PC-3 (cell line): ENCODE results near the gene ISCU. TPM values are rescaled to one million over a fixed set of nuclear protein-coding genes. Genes with fewer than 3 reads are reported as not detected.

Experiments
- ATAC-seq: fragments of 200-7000 bp; cut with Tn5 transposase; 2 replicates; pipeline ENCODE4 v1.9.1; 2020; ENCODE audit warnings: mild to moderate bottlenecking, moderate library complexity
- BruUV-seq: library from RNA; stranded (reverse); fragments of 400-500 nt; replicated peaks from 2 replicates; lab custom pipeline; 2021; lab: Mats Ljungman, UMichigan
- CTCF ChIA-PET: fragments of 300-600 bp; sonication (Branson Sonifier 250); formaldehyde crosslinking; loops from one replicate; lab custom pipeline; 2022; ENCODE audit warnings: antibody characterized with exemption; lab: Charles Lee
- POLR2A ChIA-PET: fragments of 300-600 bp; sonication (Branson Sonifier 250); formaldehyde crosslinking; loops from one replicate; lab custom pipeline; 2022; ENCODE audit warnings: antibody characterized with exemption; ENCODE audit not compliant: unreplicated experiment; lab: Charles Lee
- DNase-seq: peaks from one replicate; pipeline ENCODE4 v3.0.0-alpha.2; 2015
- H2AFZ ChIP-seq: fragments of 300-600 bp; sonication (generic); 2 replicates; pipeline ENCODE4 v1.6.0; 2016; ENCODE audit warnings: antibody characterized with exemption, low read length
- H3F3A ChIP-seq: fragments of 300-600 bp; sonication (generic); one replicate; pipeline ENCODE4 v1.6.0; 2017; ENCODE audit warnings: antibody characterized with exemption, low read length, control low read depth, mild to moderate bottlenecking; ENCODE audit not compliant: unreplicated experiment
- H3K27ac ChIP-seq: fragments of 300-600 bp; sonication (generic); 2 replicates; pipeline ENCODE4 v1.5.1; 2016; ENCODE audit warnings: mild to moderate bottlenecking, low read length
- H3K27me3 ChIP-seq: fragments of 300-600 bp; sonication (generic); 2 replicates; pipeline ENCODE4 v1.6.1; 2016; ENCODE audit warnings: low read length, mixed read lengths
- H3K36me3 ChIP-seq: fragments of 300-600 bp; sonication (generic); 2 replicates; pipeline ENCODE4 v1.6.1; 2016; ENCODE audit warnings: low read depth, mixed run types, low read length, mixed read lengths
- H3K4me1 ChIP-seq: fragments of 300-600 bp; sonication (generic); 2 replicates; pipeline ENCODE4 v1.5.1; 2016; ENCODE audit warnings: low read length; ENCODE audit not compliant: insufficient read depth
- H3K4me2 ChIP-seq: fragments of 300-600 bp; sonication (generic); 2 replicates; pipeline ENCODE4 v1.6.0; 2016; ENCODE audit warnings: low read length
- H3K4me3 ChIP-seq: fragments of 300-600 bp; sonication (generic); 2 replicates; pipeline ENCODE4 v1.5.1; 2016; ENCODE audit warnings: mild to moderate bottlenecking, low read length, mixed read lengths
- H3K79me2 ChIP-seq: fragments of 300-600 bp; sonication (generic); 2 replicates; pipeline ENCODE4 v1.6.1; 2017; ENCODE audit warnings: low read length, mixed read lengths
- H3K9ac ChIP-seq: fragments of 300-600 bp; sonication (generic); 2 replicates; pipeline ENCODE4 v1.6.0; 2016; ENCODE audit warnings: mild to moderate bottlenecking, low read length
- H3K9me2 ChIP-seq: fragments of 300-600 bp; sonication (generic); replicated peaks from 2 replicates; pipeline ENCODE4 v1.6.1; 2016; ENCODE audit warnings: mixed run types, low read length, mixed read lengths
- H3K9me3 ChIP-seq: fragments of 300-600 bp; sonication (generic); 2 replicates; pipeline ENCODE4 v1.6.1; 2016; ENCODE audit warnings: low read length, mixed read lengths
- H4K20me1 ChIP-seq: fragments of 300-600 bp; sonication (generic); 2 replicates; pipeline ENCODE4 v1.6.1; 2016; ENCODE audit warnings: low read length, mixed read lengths
- EZH2 ChIP-seq: fragments of 300-600 bp; sonication (generic); IDR thresholded peaks from one replicate; pipeline ENCODE4 v1.6.1; 2017; ENCODE audit warnings: antibody characterized with exemption, mild to moderate bottlenecking, low read length; ENCODE audit not compliant: unreplicated experiment
- EZH2phosphoT487 ChIP-seq: fragments of 300-600 bp; sonication (generic); IDR thresholded peaks from 2 replicates; pipeline ENCODE4 v1.6.1; 2018; ENCODE audit warnings: mild to moderate bottlenecking, antibody characterized with exemption, low read length, borderline replicate concordance
- intact Hi-C: fragments of 100-400 bp; cut with micrococcal nuclease; formaldehyde crosslinking; loops from 2 replicates; pipeline ENCODE4 v1.9.0; 2023
- total RNA-seq: library from RNA; depleted of rRNA; stranded (reverse); fragments of >200 nt; gene quantifications from 2 replicates; pipeline ENCODE4 v1.2.3, GENCODE V29; 2014
- TF ChIP-seq, protein P1 (sequence below): fragments of 300-600 bp; sonication (generic); conservative IDR thresholded peaks from 2 replicates; pipeline ENCODE4 v1.5.1; 2017; ENCODE audit warnings: antibody characterized with exemption, low read depth, mild to moderate bottlenecking, low read length

Gene ISCU
- total RNA-seq, 1 experiment from 2014 or later: 181 TPM

DNA sequence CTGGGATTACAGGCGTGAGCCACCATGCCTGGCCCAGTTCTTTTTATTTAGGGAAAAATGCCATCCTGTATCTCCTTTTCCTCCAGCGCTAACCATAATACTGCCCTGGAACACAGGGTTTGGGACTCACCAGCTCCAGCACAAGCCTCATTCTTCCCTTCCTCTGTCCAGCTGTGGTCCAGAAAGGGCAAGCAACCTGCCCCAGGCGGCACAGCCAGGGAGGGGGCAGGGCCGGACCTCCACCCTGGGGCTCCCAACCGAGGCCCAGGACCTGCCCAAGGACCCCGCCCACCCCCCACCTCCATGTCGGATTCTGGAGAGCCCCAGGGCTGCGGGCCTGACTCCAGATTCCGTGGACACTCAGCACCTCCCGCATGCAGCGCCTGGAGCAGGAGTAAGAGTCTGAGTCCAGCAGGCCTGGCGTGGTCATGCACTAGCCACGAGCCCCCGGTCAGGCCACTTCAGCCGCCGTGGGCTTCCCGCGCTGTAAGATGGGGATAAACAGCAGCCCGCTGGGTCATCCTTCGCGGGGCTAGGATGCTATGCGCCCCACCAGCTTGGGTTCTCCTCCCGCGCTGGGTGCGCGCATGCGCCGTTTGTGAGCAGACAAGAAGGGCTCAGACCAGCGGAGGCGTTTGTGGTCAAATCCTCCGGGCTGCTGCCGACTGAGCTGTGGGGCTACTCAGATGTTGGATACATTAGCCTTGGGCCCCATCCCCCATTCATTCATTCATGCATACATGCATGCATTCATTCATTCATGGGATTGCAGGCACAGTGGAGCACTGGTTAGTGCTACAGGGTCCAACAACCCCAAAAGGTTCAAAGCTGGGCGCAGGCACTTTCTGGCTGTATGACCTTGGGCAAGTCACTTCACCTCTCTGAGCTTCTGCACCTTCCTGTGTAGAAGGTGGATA lies 19.2 kb downstream of the ISCU start:
- ChIA-PET POLR2A (no interaction called here), CTCF (no interaction called here)
- TF ChIP-seq EZH2 (no peak), EZH2phosphoT487 (no peak)
- TF ChIP-seq, protein P1, sequence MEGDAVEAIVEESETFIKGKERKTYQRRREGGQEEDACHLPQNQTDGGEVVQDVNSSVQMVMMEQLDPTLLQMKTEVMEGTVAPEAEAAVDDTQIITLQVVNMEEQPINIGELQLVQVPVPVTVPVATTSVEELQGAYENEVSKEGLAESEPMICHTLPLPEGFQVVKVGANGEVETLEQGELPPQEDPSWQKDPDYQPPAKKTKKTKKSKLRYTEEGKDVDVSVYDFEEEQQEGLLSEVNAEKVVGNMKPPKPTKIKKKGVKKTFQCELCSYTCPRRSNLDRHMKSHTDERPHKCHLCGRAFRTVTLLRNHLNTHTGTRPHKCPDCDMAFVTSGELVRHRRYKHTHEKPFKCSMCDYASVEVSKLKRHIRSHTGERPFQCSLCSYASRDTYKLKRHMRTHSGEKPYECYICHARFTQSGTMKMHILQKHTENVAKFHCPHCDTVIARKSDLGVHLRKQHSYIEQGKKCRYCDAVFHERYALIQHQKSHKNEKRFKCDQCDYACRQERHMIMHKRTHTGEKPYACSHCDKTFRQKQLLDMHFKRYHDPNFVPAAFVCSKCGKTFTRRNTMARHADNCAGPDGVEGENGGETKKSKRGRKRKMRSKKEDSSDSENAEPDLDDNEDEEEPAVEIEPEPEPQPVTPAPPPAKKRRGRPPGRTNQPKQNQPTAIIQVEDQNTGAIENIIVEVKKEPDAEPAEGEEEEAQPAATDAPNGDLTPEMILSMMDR: no peak
- no peaks in the 10 kb centered on the region for H4K20me1 ChIP-seq
- no peak for DNase-seq
- no peaks in the 10 kb centered on the region for H3F3A ChIP-seq
- no peak overlapping the region for H2AFZ ChIP-seq
- H3K27ac ChIP-seq: no peak overlapping the region
- H3K27me3 ChIP-seq: no peaks in the 10 kb centered on the region
- H3K4me1 ChIP-seq: no peaks in the 10 kb centered on the region
- H3K9me2 ChIP-seq: no peaks in the 10 kb centered on the region
- no peak overlapping the region for H3K4me2 ChIP-seq
- H3K9ac ChIP-seq: no peak overlapping the region
- no peaks in the 10 kb centered on the region for H3K79me2 ChIP-seq
- no peak for ATAC-seq
- H3K9me3 ChIP-seq: no peaks in the 10 kb centered on the region
- intact Hi-C loops: no loop called here
- BruUV-seq: no TSS peak
- no peak overlapping the region for H3K4me3 ChIP-seq
- no peaks in the 10 kb centered on the region for H3K36me3 ChIP-seq

DNA sequence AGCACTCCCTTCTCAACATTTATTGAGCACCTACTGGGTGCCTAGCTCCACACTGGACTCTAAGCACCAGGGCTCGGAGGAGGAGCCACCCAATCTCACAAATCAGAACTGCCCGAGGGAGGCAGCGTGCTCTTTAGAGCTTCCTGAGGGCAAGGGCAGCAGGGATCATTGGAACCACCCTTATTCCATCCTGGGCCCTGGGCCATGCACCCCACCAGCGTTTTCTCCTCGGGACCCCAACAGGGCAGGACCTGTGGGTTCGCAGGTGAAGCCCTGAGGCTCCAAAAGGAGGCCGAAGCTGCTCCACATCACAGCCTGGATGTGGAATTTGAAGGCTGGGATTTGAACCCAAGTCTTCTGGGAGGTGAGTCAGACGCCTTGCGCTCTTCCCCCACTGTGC lies 20.1 kb downstream of the ISCU start:
- no peak for TF ChIP-seq EZH2
- TF ChIP-seq, protein P1: no peak
- TF ChIP-seq EZH2phosphoT487: no peak
- no TSS peak for BruUV-seq
- Histone ChIP-seq H3K4me3 (no peak overlapping the region), H3K79me2 (no peaks in the 10 kb centered on the region), H3K4me2 (no peak overlapping the region), H3K27me3 (no peaks in the 10 kb centered on the region), H3K27ac (no peak overlapping the region), H3K36me3 (no peaks in the 10 kb centered on the region), H3K9me2 (no peaks in the 10 kb centered on the region), H3K9ac (no peak overlapping the region), H3K4me1 (no peaks in the 10 kb centered on the region), H3K9me3 (no peaks in the 10 kb centered on the region), H2AFZ (no peak overlapping the region), H4K20me1 (no peaks in the 10 kb centered on the region), H3F3A (no peaks in the 10 kb centered on the region)
- POLR2A ChIA-PET: no interaction called here
- ATAC-seq (no peak), DNase-seq (no peak)
- intact Hi-C loops: no loop called here
- CTCF ChIA-PET: no interaction called here
